Prostate gland (tissue), 2 donors: ENCODE measurements around the gene INPP5A.

Source experiments
- CTCF ChIP-seq, 4 experiments: fragments of 200-600 bp in 2 of 4; fragments of 450-650 bp in 2 of 4; sonication (generic) in 2 of 4; IDR thresholded peaks; 1 replicate in 3 of 4; 2 replicates in 1 of 4; pipeline ENCODE4 v1.5.1; 2016 to 2019; ENCODE audit warnings: antibody characterized with exemption in 4 of 4, mild to moderate bottlenecking in 2 of 4, moderate library complexity in 2 of 4
- POLR2A ChIP-seq: fragments of 450-650 bp; IDR thresholded peaks from one replicate; pipeline ENCODE4 v1.6.1; 2016; ENCODE audit warnings: antibody characterized with exemption, mild to moderate bottlenecking

GRCh38 chr10:132829403-132829802 is 291.8 kb downstream of the INPP5A start:
- TF ChIP-seq CTCF (IDR thresholded peaks at IDR 0.05): no peak
- TF ChIP-seq POLR2A: no peak
